Forelimb muscle (tissue), 1 donor: ENCODE measurements around the gene CSTA. TPM values are rescaled to one million over a fixed set of nuclear protein-coding genes. Genes with fewer than 3 reads are reported as not detected.
"Not testable (repeated sequence)": the region's sequence is repeated elsewhere in the genome, so short reads cannot be mapped to it uniquely, and the experiment has no call there.

Experiments used
- DNase-seq: peaks from one replicate; pipeline ENCODE4 v3.0.0-alpha.2; 2013; ENCODE audit warnings: low read depth
- polyA plus RNA-seq: library from polyadenylated mRNA; unstranded; fragments of 120-200 nt; gene quantifications from one replicate; pipeline ENCODE4 v1.2.1, GENCODE V29; 2013; ENCODE audit not compliant: insufficient read length

CSTA gene
- polyA plus RNA-seq, 1 donor = 0.25 TPM

DNA sequence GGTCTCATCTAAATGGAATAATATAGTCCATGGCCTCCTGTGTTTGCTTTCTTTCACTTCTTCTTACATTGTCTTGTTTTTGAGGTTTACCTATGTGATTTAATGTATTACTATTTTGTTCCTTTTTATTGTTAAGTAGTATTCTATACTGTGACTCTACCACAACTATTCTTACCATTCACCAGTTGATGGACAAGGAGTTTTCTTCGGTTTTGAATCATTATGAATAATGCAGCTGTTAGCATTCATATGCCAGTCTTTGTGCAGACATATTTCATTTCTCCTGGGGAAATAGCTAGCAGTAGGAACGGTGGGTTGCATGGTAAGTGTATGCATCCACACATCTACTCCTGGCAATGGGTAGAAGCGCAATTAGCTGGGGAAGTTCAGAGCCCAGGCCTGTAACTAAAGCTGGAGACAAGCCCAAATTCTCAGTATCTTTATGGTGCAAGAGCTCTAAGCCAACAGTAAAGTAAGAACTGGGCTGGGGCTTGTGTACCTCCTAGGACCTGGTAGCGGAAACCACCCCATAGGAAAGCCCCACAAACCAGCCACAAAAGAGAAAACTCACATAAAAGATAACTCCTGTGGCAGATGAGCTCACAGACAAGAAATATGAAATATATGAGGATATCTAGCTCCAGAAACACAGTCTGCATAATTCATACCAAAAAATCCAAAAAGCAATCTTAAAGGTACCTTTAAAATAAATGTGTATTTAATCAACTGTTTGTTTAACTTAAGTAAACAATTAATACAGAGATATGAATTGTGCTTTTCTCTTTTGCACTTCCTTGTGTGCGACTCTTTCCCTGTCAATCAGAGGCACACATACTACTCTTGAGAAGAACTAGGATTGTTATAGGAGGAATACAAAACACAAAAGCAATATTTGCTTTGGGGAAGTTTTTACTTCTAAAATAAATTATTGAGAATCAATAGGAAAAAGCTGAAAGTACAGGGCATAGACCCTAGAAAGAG, 2.7 kb upstream of the CSTA start:
- DNase-seq = no peak

DNA sequence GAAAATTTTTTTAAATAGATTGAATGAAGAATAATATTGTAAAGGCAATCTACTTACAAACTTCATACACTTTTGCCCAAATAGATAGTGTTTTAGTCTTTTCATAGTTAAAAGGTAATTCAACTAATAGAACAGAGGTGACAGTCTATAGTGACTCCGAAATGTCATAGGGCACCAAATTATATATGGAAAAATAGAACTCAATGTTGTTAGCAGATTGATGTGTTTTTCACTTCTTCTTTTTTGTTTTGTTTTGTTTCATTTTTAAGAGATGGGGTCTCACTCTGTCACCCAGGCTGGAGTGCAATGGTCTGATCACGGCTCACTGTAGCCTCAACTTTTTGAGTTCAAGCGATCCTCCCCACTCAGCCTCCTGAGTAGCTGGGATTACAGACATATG, 721 bp downstream of the CSTA start:
- DNase-seq = no peak

DNA sequence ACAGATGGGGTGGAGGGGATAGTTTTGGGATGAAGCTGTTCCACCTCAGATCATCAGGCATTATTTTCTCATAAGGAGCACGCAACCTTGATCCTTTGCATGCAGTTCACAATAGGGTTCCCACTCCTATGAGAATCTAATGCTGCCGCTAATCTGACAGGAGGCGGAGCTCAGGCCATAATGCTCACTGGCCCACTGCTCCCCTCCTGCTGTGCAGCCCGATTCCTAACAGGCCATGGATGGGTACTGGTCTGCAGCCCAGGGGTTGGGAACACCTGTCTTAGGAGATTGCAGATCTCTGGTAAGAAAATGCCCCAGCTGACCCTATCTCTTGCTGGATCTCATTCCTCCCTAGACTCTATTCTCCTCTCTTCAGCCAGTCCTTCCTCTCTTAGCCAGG, 6.8 kb downstream of the CSTA start:
- DNase-seq = no peak

DNA sequence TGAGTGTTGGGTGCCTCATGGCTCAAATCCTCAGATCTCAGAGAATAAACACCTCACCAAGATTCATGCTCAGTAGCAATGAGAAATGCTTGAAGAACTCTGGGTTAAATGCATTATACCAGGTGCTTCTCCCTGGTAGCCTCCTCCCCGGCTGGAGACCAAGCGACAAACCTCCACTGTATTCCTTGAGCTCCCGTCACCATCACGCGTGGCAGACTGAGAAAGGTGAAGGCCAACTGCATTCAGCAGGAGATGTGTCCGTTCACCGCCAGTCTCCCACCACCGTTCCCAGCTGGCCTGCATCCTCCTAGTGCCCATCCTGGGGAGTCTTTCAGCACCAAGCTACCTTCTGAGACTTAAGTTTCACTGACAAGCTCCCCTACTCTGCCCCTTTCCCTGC, 7.5 kb downstream of the CSTA start:
- no peak for DNase-seq

DNA sequence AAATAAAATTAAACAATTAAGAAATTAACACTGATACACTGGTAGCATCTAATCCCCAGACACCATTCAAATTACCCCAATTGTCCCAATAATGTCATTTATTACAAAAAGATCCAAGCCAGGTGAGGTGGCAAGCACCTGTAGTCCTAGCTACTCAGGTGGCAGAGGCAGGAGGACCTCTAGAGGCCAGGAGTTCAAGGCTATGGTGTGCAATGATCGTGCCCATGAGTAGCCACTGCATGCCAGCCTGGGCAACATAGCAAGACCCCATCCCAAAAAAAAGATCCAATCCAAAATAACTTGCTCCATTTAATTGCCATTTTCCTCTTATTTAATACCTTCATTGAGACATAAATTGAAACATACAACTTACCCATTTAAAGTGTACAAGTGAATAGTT, 17.8 kb downstream of the CSTA start:
- DNase-seq = no peak

DNA sequence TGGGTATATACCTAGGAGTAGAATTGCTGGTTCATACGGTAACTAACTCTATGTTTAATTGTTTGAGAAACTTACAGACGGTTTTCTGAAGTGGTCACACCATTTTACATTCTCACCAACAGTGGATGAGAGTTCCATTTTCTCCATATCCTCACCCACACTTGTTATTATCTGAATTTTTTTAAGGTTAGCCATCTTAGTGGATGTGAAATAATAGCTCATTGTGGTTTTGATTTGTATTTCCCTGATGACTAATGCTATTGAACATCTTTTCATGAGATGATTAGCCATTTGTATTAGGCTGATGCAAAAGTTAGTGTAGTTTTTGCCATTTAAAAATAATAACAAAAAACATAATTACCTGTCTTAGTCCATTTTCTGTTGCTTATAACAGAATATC, 18.6 kb downstream of the CSTA start:
- DNase-seq = no peak

DNA sequence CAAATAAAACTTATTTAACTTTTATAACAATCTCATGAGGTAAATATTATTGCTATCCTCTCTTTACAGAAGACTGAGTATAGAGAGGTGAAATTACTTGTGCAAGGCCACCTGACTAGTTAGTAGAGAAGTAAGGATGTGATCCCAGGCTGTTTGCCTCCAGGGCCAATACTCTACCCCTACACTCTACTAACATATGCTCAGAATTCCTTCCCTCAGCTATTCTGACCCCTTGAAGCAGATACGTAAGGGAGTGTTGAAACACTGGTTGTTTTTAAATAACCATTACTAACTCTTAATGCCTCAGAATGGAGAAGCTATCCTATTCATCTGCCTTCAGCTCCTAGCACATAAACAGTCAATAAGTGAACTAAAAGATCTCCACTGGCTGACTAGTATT, 24.1 kb downstream of the CSTA start:
- DNase-seq = no peak

DNA sequence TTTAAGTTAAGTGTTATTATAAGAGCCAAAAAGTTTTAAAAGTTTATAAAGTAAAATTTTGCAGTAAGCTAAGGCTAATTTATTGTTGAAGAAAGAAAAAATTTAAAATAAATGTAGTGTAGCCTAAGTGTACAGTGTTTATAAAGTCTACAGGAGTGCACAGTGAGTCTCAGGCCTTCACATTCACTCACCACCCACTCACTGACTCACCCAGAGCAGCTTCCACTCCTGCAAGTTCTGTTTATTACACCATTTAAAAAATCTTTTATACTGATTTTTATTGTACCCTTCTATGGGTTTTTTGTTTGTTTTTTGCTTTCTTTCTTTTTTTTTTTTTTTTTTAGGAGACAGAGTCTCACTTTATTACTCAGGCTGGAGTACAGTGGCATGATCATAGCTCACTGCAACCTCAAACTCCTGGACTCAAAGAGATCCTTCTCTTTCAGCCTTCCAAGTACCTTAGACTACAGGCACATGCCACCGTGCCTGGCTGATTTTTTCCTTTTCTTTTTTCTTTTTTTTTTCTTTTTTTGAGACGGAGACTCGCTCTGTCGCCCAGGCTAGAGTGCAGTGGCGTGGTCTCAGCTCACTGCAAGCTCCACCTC, 25.9 kb downstream of the CSTA start:
- DNase-seq = no peak

DNA sequence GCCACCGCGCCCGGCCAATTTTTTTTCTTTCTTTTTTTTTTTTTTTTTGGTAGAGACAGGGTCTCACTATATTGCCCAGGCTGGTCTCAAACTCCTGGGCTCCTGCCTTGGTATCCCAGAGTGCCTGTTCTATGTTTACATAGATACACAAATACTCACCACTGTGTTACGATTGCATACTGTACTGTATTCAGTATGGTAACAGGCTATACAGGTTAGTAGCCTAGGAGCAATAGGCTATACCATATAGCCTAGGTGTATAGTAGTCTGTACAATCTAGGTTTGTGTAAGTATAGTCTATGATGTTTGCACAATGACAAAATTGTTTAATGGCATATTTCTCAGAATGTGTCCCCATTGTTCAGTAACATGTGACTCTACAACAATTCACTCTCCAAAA, 26.6 kb downstream of the CSTA start:
- DNase-seq = no peak

DNA sequence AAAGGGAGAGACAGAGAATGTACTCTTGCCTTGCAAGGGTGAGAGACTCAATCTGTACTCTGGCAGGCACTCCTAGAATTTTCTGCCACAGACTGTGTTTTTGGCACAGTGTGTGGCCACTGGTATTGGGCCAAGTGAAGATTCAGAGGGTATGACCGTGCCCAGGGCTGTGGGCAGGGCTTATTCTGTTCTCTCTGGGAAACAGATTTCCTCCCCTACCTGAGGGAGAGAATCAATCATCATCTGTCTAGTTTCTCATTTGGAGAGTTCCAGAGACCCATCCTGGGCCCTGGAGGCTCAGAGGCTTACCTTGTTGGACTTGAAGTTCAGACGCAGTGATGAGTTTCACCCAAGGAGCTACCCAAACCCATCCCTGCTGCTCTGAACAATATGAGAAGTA, 28.2 kb downstream of the CSTA start:
- DNase-seq = no peak

DNA sequence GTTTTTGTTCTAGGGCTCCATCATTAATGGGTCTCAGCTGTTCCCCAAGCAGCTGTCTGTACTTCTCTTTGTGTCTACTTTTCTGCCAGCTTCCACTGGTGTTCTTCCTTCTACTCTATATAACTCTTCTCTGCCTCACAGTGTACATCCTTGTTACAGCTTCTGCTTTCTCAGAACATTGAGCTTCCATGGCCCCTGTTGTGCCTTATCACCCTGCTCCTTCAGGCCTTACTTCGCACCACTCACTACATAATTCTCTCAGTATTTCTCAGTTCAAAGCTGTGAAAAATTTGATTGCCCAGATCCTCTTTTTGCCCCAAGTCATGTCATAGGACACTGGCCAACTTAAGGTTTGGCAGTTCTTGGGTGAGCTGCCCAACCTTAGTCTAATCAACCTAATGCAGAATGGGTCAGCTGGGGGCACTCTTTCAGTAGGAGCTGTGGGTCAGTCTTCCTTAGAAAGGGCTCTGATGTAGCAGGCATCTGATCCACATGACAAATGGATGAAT, 28.9 kb downstream of the CSTA start:
- DNase-seq = no peak

DNA sequence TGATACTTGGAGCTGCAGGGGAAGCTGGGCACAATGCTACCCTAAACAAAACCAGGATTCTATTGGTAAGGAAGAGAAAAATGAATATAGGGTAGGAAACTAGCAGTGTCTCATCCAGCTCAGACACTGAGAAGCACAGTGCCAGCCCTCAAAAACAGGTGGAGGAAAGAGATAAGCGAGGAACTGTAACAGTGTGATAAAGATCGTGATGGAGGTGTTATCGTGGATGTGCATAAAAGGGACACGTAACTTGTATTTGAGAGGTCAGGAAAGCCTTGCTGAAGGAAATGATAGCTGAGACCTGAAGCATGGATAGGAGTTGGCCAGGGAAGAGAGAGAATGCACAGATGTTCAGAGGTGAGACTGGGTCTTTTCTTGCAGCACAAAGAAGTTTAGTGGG, 30.6 kb downstream of the CSTA start:
- DNase-seq = no peak

DNA sequence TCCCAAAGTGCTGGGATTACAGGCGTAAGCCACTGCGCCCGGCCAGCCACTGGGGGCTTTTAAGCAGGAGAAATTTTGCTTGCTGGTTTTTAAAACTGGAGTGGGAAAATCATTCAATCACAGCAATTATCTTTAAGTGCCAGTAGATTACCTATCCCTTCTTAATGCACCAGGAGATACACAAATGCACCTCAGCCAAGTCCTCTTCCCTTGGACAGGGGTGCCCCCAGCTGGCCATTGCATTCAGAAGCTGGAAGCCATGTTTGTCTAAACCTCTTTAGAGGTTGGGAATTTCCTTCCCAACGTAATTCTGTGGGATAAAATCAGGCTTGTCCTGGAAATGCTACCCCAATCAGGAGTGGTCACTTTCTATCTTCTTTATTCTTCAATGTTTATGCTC, 31.4 kb downstream of the CSTA start:
- DNase-seq = no peak

DNA sequence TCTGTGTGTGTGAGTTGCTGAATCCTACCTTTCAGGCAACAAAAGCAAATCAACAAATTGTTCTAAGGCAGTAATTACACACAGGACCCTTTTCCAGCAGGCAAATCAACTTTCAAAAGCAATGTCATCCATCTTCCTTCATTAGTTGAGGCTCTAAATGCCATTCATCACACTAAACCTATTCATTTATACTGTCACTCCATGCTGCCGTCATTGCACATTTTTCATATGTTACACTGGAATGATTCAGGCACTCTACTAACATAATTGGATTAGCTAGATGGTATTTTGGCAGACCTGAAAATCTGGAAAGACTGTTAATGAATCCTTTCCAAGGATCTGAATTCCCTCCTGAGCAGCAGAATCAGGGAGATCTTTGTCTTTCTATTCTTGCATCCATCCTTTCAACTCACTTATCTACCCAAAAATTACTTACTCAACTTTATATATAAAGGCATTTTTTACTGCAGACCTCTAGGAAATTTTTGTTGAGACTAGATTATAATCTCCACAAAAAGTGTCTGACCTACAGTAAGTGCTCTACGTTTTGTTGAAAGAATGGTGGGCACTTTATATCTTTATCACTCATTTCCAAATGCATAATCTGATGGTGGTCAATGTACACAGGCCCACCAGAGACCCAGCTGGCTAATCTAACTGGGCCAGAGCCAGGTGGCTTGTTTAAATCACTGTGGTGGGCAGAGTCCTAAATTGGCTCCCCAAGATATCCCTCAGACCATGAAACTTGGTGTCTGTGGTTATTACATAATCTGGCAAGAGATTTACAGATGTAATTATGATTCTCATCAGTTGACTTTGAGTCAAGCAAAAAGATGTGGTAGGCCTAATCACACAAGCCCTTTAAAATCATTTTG, 33.0 kb downstream of the CSTA start:
- no peak for DNase-seq

DNA sequence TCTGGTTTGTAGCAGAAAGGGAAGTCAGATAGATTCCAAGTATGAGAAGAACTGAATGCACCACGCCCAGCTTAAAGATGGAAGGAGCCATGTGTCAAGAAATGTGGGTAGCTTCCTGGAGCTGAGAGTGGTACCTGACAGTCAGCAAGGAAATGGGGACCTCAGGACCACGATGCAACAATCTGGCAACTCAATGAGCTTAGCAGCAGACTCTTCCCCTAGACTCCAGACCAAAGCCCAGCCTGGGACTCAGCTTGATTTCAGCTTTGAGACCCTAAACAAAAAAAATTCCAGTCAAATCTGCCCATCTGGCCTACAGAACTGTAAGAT, 33.6 kb downstream of the CSTA start:
- no peak for DNase-seq

DNA sequence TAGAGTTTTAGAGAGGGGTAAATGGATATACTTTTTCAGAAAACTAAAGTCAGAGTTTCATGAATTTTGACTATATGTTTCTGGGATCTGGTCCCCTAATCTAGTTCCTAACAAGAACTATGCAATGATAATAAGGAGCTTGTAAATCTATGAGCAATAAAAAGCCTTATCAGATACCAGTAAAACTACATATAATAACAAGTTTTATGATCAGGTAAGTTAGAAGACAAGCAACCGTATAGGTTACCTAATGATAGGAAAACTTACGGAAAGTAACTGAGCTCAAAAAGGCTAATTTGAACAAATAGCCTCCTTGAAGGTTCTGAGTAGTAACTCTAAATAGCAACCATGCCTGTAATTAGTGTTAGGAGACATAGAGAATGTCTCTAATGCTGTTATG, 37.0 kb downstream of the CSTA start:
- DNase-seq = no peak

DNA sequence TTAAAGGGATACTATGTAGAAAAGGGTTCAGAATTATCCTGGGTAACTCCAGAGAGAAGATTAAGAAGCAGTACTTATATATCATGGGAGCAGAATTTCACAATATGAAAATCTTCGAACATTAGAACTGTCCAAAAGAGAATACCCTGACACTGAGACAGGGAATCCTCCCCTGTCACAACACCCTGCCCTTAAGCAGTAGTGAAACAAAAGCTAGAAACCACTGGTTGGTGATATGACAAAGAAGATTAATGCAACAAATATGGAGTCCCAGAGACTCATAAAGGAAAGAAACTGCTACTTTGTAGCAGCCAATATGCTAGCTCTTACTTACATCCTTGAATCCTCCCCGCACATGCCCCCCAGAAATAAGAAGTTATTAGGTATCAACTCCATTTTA, 39.4 kb downstream of the CSTA start:
- no peak for DNase-seq

DNA sequence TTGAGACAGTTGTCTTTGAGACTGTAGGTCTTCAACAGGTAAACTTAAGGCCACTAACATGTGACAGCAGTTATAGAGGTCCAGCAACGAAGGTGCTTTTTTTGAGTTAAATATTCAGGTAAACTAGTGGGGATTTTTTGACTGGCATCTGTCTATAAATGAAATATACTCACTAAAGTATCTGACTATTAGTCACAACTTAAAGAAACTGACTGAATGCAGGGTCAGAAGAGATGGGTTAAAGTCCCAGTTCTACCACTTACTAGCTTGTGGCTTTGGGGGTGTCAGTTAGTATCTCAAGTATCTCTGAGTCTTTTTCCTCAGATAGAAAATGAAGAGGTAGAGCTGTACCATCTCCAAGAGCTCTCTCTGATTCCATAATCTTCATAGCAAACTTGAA, 40.0 kb downstream of the CSTA start:
- no peak for DNase-seq

DNA sequence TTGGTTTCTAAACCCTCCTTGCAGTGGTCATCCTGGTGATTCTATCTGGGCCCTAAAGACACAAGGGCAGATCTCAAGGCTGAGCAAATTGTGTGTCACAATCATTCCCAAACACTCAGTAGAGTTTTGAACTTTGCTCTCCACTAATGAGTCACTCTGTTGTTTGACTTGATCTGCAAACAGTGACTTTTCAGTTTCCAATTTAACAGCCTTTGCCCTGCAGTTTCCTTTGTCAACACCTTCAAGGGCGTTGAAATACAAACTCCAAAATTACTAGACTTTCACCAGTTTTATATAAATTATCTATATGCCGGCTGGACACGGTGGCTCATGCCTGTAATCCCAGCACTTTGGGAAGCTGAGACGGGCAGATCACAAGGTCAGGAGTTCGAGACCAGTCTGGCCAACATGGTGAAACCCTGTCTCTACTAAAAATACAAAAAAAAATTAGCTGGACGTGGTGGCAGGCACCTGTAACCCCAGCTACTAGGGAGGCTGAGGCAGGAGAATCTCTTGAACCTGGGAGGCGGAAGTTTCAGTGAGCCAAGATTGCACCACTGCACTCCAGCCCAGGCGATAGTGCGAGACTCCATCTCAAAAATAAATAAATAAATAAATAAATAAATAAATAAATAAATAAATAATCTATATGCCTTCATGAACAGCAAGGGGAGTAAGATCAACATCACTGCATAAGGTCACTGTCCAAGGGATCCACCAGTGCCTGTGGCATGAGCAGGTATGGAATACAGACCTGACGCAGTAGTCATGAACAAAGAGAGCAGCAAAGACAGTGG, 40.7 kb downstream of the CSTA start:
- DNase-seq = not testable (repeated sequence)

DNA sequence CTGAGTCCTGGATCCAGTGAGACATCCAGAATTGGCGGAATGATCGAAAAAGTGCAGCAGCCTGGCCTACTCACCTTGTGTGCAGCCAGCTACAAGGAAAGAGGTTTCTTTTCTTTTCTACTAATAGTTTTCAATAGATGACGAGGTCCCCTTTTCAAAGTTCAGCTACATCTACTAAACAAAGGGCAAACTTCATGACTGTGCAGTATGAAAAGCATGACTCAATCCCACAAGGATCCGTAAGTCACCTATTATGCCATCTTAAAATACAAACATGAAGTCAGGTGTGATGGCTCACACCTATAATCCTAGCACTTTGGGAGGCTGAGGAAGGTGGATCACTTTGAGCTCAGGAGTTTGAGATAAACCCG, 41.3 kb downstream of the CSTA start:
- DNase-seq = no peak

DNA sequence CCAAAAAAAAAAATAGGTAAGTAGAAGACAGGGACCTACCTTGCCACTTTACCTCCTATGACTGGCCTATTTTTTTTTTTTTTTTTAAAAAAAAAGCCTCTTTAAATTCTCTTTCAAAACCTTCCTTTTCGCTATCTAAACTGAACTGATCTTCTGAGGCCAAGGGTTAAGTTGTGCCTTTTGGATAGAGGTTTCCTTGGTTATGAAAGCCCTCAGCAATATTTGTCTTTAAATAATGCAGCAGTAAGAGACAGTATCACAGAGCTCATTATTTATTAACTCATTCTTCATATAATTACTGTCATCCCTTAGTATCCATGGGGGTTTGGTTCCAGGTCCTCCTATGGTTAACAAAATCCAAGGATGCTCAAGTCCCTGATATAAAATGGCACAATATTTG, 49.0 kb downstream of the CSTA start:
- DNase-seq = no peak

DNA sequence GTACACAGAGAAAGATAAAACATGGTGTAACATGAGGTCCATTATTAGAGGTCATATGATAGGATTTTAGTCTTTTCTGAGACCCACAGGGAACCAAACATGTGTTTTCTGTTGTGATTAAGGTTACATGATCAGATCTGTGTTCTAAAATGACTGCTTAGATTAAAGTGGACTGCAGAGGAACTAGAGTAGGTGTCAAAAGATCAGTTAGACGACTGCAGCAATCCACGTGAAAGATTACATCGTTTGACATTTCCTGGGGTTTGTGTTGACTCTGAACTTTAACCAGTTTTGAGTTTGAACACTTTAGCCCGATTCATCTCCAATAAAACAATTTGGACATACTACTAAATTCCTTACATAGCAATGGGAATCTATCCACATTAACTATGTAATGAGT, 52.9 kb downstream of the CSTA start:
- no peak for DNase-seq
